Keratinocyte (primary cell): Measurements from ENCODE around the gene STRN. TPM values are rescaled to one million over a fixed set of nuclear protein-coding genes. Genes with fewer than 3 reads are reported as not detected.

Experiments used
- DNase-seq: peaks from one replicate; pipeline ENCODE4 v3.0.0-alpha.2; 2011; ENCODE audit warnings: low read depth, missing footprints, low spot score
- FAIRE-seq: peaks from 2 replicates; lab custom pipeline; 2011; peaks lifted over from hg19 to GRCh38; lab: Jason Lieb, UNC
- H2AFZ ChIP-seq: 2 replicates; pipeline ENCODE4 v1.6.0; 2012; ENCODE audit warnings: low read length, control low read depth, inconsistent platforms; ENCODE audit not compliant: control insufficient read depth
- H3K27ac ChIP-seq: 2 replicates; pipeline ENCODE4 v1.5.1; 2011; ENCODE audit warnings: low read length; ENCODE audit not compliant: control insufficient read depth, insufficient read depth
- H3K27me3 ChIP-seq: 3 replicates; pipeline ENCODE4 v1.6.0; 2011; ENCODE audit warnings: low read length; ENCODE audit not compliant: control insufficient read depth, insufficient read depth; ENCODE audit errors: extremely low read depth
- H3K36me3 ChIP-seq, 2 experiments: 2 replicates in 1 of 2; 3 replicates in 1 of 2; pipeline ENCODE4 v1.5.1; 2011; ENCODE audit warnings: low read length in 2 of 2, mild to moderate bottlenecking in 1 of 2; ENCODE audit not compliant: control insufficient read depth in 2 of 2, insufficient read depth in 2 of 2; ENCODE audit errors: extremely low read depth in 1 of 2
- H3K4me1 ChIP-seq: 3 replicates; pipeline ENCODE4 v1.5.1; 2011; ENCODE audit warnings: low read length; ENCODE audit not compliant: control insufficient read depth, insufficient read depth; ENCODE audit errors: extremely low read depth
- H3K4me2 ChIP-seq: 3 replicates; pipeline ENCODE4 v1.6.0; 2011; ENCODE audit warnings: low read depth, low read length; ENCODE audit not compliant: control insufficient read depth, insufficient read depth; ENCODE audit errors: extremely low read depth
- H3K4me3 ChIP-seq, 3 experiments: fragments of 200-600 bp in 1 of 3; sonication (generic) in 1 of 3; 2 replicates in 2 of 3; 3 replicates in 1 of 3; pipeline ENCODE4 v1.5.1; 2011 to 2016; ENCODE audit warnings: low read length in 3 of 3, mild to moderate bottlenecking in 3 of 3, control low read depth in 2 of 3, inconsistent platforms in 1 of 3, low read depth in 1 of 3, mixed read lengths in 1 of 3, mixed run types in 1 of 3, moderate library complexity in 1 of 3; ENCODE audit not compliant: control insufficient read depth in 2 of 3, insufficient read depth in 2 of 3; ENCODE audit errors: extremely low read depth in 1 of 3
- H3K79me2 ChIP-seq: 2 replicates; pipeline ENCODE4 v1.6.0; 2012; ENCODE audit warnings: low read length; ENCODE audit not compliant: control insufficient read depth, insufficient read depth
- H3K9ac ChIP-seq: 3 replicates; pipeline ENCODE4 v1.6.0; 2011; ENCODE audit warnings: low read length; ENCODE audit not compliant: control insufficient read depth, insufficient read depth; ENCODE audit errors: extremely low read depth
- H3K9me1 ChIP-seq: 3 replicates; pipeline ENCODE4 v1.6.0; 2011; ENCODE audit warnings: low read length; ENCODE audit not compliant: control insufficient read depth, insufficient read depth; ENCODE audit errors: extremely low read depth
- H3K9me3 ChIP-seq: 2 replicates; pipeline ENCODE4 v1.5.1; 2012; ENCODE audit warnings: low read depth, low read length; ENCODE audit not compliant: control insufficient read depth
- H4K20me1 ChIP-seq: 3 replicates; pipeline ENCODE4 v1.6.0; 2011; ENCODE audit warnings: low read length; ENCODE audit not compliant: control insufficient read depth, insufficient read depth; ENCODE audit errors: extremely low read depth
- EZH2 ChIP-seq: IDR thresholded peaks from one replicate; pipeline ENCODE4 v1.6.1; 2012; ENCODE audit warnings: inconsistent platforms, mild to moderate bottlenecking, low read length, moderate library complexity
- dilution Hi-C: fragments of 300-500 bp; cut with MboI; formaldehyde crosslinking; loops from one replicate; pipeline ENCODE4 v1.7.0; 2020; ENCODE audit warnings: low sequenced_read_pairs; ENCODE audit not compliant: extremely low pct_ligation_motif_present
- polyA plus RNA-seq, 5 experiments: library from polyadenylated mRNA; depleted of rRNA in 3 of 5; stranded (reverse) in 3 of 5; stranded (forward) in 1 of 5; unstranded in 1 of 5; fragments of >200 nt; gene quantifications; 1 replicate in 1 of 5; 2 replicates in 3 of 5; 3 replicates in 1 of 5; pipeline versions ENCODE4 v1.2.1 to v1.2.3, GENCODE V29; 2011 to 2012; ENCODE audit warnings: missing spikeins in 2 of 5, low read depth in 1 of 5, low replicate concordance in 1 of 5
- TF ChIP-seq, protein P1 (sequence below), 3 experiments: IDR thresholded peaks in 1 of 3; conservative IDR thresholded peaks in 1 of 3; optimal IDR thresholded peaks in 1 of 3; 2 replicates in 2 of 3; 3 replicates in 1 of 3; pipeline versions ENCODE3 to v1.5.1; 2011; ENCODE audit warnings: low read length in 3 of 3, mild to moderate bottlenecking in 3 of 3, moderate library complexity in 2 of 3, control low read depth in 1 of 3, inconsistent platforms in 1 of 3; ENCODE audit not compliant: insufficient read depth in 2 of 3; ENCODE audit errors: extremely low read depth in 1 of 3

Gene STRN
- polyA plus RNA-seq, 1 donor (not counting 4 experiments of a cell fraction or from before 2014, with no cell fraction given): 29.3 TPM

GRCh38 chr2:36801088-36801487 is 165.2 kb downstream of the STRN start:
- H4K20me1 ChIP-seq: no peaks in the 10 kb centered on the region
- no peak overlapping the region for H3K4me2 ChIP-seq
- H3K9me3 ChIP-seq: no peaks in the 10 kb centered on the region
- no peak overlapping the region for H2AFZ ChIP-seq
- H3K27me3 ChIP-seq: no peaks in the 10 kb centered on the region
- TF ChIP-seq, protein P1, sequence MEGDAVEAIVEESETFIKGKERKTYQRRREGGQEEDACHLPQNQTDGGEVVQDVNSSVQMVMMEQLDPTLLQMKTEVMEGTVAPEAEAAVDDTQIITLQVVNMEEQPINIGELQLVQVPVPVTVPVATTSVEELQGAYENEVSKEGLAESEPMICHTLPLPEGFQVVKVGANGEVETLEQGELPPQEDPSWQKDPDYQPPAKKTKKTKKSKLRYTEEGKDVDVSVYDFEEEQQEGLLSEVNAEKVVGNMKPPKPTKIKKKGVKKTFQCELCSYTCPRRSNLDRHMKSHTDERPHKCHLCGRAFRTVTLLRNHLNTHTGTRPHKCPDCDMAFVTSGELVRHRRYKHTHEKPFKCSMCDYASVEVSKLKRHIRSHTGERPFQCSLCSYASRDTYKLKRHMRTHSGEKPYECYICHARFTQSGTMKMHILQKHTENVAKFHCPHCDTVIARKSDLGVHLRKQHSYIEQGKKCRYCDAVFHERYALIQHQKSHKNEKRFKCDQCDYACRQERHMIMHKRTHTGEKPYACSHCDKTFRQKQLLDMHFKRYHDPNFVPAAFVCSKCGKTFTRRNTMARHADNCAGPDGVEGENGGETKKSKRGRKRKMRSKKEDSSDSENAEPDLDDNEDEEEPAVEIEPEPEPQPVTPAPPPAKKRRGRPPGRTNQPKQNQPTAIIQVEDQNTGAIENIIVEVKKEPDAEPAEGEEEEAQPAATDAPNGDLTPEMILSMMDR (optimal IDR thresholded peaks at IDR 0.05 in 1 of 3, IDR thresholded peaks at IDR 0.05 in 1 of 3, conservative IDR thresholded peaks at IDR 0.05 in 1 of 3; ENCODE audit: extremely low read depth in 1 of 3, insufficient read depth in 2 of 3, low read length in 3 of 3): no peak
- no peak for TF ChIP-seq EZH2
- no peaks in the 10 kb centered on the region for H3K9me1 ChIP-seq
- no peak overlapping the region for H3K27ac ChIP-seq
- H3K36me3 ChIP-seq: no peaks in the 10 kb centered on the region
- dilution Hi-C loops: no loop called here
- FAIRE-seq (no peak), DNase-seq (no peak)
- no peak overlapping the region for H3K9ac ChIP-seq
- no peaks in the 10 kb centered on the region for H3K79me2 ChIP-seq
- no peak overlapping the region for H3K4me3 ChIP-seq
- no peaks in the 10 kb centered on the region for H3K4me1 ChIP-seq

- no peak for TF ChIP-seq EZH2
- TF ChIP-seq, protein P1 (optimal IDR thresholded peaks at IDR 0.05 in 1 of 3, IDR thresholded peaks at IDR 0.05 in 1 of 3, conservative IDR thresholded peaks at IDR 0.05 in 1 of 3; ENCODE audit: extremely low read depth in 1 of 3, insufficient read depth in 2 of 3, low read length in 3 of 3): no peak
Observed at GRCh38 chr2:36800381-36800780, 166.0 kb downstream of the STRN start.

More at GRCh38 chr2:36800381-36800780, 166.0 kb downstream of the STRN start:
- Histone ChIP-seq H3K4me2 (no peak overlapping the region), H3K79me2 (no peaks in the 10 kb centered on the region), H3K4me1 (no peaks in the 10 kb centered on the region), H3K9ac (no peak overlapping the region), H3K27me3 (no peaks in the 10 kb centered on the region), H3K9me3 (no peaks in the 10 kb centered on the region), H3K36me3 (no peaks in the 10 kb centered on the region), H3K4me3 (no peak overlapping the region), H2AFZ (no peak overlapping the region), H3K27ac (no peak overlapping the region), H4K20me1 (no peaks in the 10 kb centered on the region), H3K9me1 (no peaks in the 10 kb centered on the region)
- DNase-seq: no peak
- no peak for FAIRE-seq
- dilution Hi-C loops: no loop called here
